Mesodermal cell (in vitro differentiated cells): ENCODE measurements around the gene TRIML1.
"Not testable (repeated sequence)": the region's sequence is repeated elsewhere in the genome, so short reads cannot be mapped to it uniquely, and the experiment has no call there.

Source experiments
- H3K27ac ChIP-seq: 2 replicates; pipeline ENCODE4 v1.7.0; 2013; ENCODE audit warnings: mild to moderate bottlenecking, low read depth, low read length, moderate library complexity; ENCODE audit not compliant: severe bottlenecking
- H3K36me3 ChIP-seq: 2 replicates; pipeline ENCODE4 v1.7.1; 2013; ENCODE audit warnings: mild to moderate bottlenecking, low read length, moderate library complexity; ENCODE audit not compliant: control insufficient read depth, insufficient read depth
- H3K4me1 ChIP-seq: one replicate; pipeline ENCODE4 v1.7.1; 2013; ENCODE audit warnings: mild to moderate bottlenecking, low read length; ENCODE audit not compliant: insufficient read depth, control insufficient read depth, poor library complexity, severe bottlenecking
- H3K4me3 ChIP-seq: 2 replicates; pipeline ENCODE4 v1.7.0; 2013; ENCODE audit warnings: low read length, control low read depth, mild to moderate bottlenecking; ENCODE audit not compliant: insufficient read depth, poor library complexity, severe bottlenecking; ENCODE audit errors: extremely low read depth
- H3K9me3 ChIP-seq: 2 replicates; pipeline ENCODE4 v1.7.1; 2013; ENCODE audit warnings: mild to moderate bottlenecking, low read length, moderate library complexity; ENCODE audit not compliant: control insufficient read depth
- WGBS, 2 experiments: methylation state at CpG; one replicate each; pipeline ENCODE4 v1.1.5; 2013; ENCODE audit warnings: missing lambda C conversion rate in 2 of 2; ENCODE audit not compliant: insufficient coverage in 2 of 2; 5-methylcytosine and 5-hydroxymethylcytosine counted together

TRIML1 gene

DNA sequence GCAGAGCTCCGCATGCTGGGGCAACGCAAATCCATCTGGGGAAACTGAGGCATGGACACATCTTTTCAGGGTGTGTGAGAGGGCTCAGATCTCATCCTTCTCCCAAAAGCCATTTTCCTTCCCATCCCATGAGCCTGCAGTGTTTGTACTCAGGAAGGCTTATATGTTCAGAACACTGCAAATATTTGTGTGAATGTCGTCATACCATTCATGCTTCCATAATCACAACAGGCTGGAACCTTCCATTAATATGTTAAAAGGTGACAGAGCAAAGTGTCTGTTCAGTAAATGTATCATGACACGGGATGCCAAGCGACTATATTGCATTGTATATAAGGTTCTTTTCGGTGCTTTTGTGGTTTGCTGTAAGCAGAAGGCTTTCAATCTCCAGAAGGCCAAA lies 8.5 kb downstream of the TRIML1 start:
- Histone ChIP-seq H3K27ac (no peak overlapping the region), H3K4me1 (no peaks in the 10 kb centered on the region), H3K4me3 (no peak overlapping the region), H3K36me3 (no peaks in the 10 kb centered on the region), H3K9me3 (peaks cover 3% of the 10 kb centered on the region)
- WGBS, 2 experiments, result 94 to 95% methylated on average over 4 of the region's 6 CpGs

DNA sequence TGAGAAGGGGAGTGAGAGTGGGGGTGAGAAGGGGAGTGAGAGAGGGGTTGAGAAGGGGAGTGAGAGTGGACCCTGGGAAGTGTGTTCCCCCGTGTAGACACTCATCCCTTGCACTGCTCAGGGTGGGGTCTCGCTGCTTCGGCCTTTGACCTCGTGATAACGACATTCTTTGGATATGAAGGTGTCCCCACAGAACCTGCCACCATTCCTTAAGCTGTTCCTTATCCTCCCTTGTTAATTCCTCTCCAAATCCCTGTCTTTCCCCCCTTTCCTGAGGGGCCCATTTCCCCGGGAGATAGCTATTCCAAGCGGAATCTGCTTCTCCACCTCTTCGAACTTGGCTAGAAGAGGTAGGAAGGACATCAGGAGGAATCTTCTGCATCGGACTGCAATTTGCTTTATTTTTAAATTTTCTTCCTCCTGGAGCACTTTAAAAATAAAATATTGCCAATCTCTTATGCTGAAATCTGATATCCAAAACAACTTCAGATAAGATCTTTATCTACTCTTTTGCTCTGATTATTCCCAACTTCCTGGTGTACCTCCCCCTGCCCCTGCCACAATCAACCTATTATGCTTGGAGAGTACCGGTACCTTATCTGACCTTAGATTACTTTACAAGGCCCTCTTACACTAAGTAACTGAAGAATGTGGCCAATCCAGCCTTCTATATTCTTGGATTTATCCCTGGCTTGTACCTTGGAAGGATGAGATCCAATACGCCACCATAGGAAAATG lies 15.6 kb downstream of the TRIML1 start:
- Histone ChIP-seq H3K9me3 (peaks cover 3% of the 10 kb centered on the region), H3K27ac (no peak overlapping the region), H3K36me3 (no peaks in the 10 kb centered on the region), H3K4me1 (no peaks in the 10 kb centered on the region), H3K4me3 (no peak overlapping the region)
- WGBS, 2 experiments, result 77 to 83% methylated on average over 7 to 9 of the region's 11 CpGs

DNA sequence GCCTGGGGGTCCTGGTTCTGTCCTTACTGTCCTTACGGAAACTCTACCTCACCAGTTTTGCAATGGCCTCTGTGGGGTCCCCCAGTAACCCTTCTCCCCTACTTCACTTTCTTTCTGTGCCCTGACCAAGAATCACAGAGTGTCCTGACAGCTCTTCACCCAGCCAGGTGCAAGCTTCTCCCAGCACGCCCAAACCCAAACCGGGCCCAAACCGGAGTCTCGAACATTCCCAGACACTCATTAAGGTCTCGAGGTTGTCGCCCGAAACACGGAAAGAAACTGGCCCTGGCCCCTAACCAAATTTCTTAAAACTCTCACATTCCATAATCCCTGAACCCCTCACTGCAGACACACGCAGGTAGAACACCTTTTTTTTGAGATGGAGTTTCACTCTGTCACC lies 19.1 kb downstream of the TRIML1 start:
- no peaks in the 10 kb centered on the region for H3K4me1 ChIP-seq
- H3K4me3 ChIP-seq, result no peak overlapping the region
- H3K9me3 ChIP-seq, result no peaks in the 10 kb centered on the region
- no peaks in the 10 kb centered on the region for H3K36me3 ChIP-seq
- WGBS, 2 experiments, result 93 to 94% methylated on average over 8 to 10 of the region's 10 CpGs
- no peak overlapping the region for H3K27ac ChIP-seq

DNA sequence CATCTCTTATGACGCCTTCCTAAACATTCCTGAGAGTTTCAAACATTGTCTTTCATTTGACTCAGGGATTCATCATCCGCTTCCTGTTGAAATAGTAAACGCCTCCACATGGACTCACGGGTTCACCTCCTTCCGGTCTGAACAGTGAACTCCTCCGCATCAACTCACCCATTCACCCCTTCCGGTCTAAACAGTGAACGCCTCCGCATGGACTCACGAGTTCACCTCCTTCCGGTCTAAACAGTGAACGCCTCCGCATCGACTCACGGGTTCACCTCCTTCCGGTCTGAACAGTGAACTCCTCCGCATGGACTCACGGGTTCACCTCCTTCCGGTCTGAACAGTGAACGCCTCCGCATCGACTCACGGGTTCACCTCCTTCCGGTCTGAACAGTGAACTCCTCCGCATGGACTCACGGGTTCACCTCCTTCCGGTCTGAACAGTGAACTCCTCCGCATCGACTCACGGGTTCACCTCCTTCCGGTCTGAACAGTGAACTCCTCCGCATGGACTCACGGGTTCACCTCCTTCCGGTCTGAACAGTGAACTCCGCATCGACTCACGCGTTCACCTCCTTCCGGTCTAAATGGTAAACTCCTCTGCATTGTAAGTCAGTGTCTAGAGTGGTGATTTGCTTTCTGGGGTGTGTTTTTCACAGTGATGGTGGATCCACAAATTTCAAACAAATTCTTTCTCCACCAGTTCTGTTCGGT lies 20.4 kb downstream of the TRIML1 start:
- H3K4me3 ChIP-seq, H3K27ac ChIP-seq, H3K9me3 ChIP-seq, H3K4me1 ChIP-seq, H3K36me3 ChIP-seq: not testable (repeated sequence)
- WGBS, 2 experiments, result 92 to 94% methylated on average over 10 to 21 of the region's 40 CpGs

DNA sequence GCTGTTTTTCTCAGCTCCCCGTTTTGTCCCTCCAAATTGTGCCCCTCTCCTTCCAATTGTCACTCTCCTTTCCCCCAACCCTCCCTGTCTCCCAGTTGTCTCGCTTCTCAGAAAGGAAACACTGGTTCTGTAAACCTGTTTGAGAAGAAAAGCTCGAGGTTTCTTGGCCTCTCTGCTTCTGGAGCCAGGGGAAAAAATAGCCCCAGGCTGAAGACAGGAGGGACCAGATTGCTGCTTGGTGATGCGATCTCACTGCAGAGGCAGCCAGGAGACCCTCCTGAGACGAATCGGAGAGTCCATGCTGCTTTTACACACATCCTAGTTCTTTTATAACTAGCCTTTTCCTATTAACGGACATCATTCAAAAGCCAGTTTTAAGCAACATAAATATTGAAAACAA lies 21.2 kb downstream of the TRIML1 start:
- Histone ChIP-seq H3K4me1 (no peaks in the 10 kb centered on the region), H3K36me3 (no peaks in the 10 kb centered on the region), H3K9me3 (no peaks in the 10 kb centered on the region), H3K4me3 (no peak overlapping the region), H3K27ac (no peak overlapping the region)
- 82 to 85% methylated on average over 2 to 3 of the region's 7 CpGs for WGBS, 2 experiments

DNA sequence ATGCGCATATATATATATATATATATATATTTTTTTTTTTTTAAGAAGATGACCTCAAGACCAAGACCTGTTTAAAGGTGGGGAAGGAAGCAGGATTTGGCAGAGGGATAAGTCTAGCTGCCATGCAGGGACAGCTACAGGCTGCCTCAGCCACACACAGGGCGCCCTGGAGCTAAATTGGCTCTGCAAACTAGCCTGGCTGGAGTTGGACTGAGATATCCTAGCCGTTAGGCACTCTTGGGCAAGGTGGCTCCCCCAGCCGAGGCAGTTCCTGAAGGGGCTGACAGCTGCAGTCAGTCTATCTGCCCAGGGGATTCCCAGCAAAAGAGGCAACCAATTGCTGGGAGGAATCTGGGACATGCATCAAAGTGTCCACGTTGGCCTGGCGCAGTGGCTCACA lies 21.9 kb downstream of the TRIML1 start:
- no peak overlapping the region for H3K4me3 ChIP-seq
- no peaks in the 10 kb centered on the region for H3K36me3 ChIP-seq
- no peak overlapping the region for H3K27ac ChIP-seq
- 83 to 91% methylated on average over 4 to 5 of the region's 6 CpGs for WGBS, 2 experiments
- no peaks in the 10 kb centered on the region for H3K9me3 ChIP-seq
- H3K4me1 ChIP-seq, result no peaks in the 10 kb centered on the region

GRCh38 chr4:188162698-188163097 lies 23.5 kb downstream of the TRIML1 start:
- no peaks in the 10 kb centered on the region for H3K9me3 ChIP-seq
- no peaks in the 10 kb centered on the region for H3K4me1 ChIP-seq
- H3K36me3 ChIP-seq, result no peaks in the 10 kb centered on the region
- H3K4me3 ChIP-seq, result no peak overlapping the region
- WGBS, 2 experiments, result 29 to 50% methylated on average over 1 of the region's 6 CpGs
- H3K27ac ChIP-seq, result no peak overlapping the region

DNA sequence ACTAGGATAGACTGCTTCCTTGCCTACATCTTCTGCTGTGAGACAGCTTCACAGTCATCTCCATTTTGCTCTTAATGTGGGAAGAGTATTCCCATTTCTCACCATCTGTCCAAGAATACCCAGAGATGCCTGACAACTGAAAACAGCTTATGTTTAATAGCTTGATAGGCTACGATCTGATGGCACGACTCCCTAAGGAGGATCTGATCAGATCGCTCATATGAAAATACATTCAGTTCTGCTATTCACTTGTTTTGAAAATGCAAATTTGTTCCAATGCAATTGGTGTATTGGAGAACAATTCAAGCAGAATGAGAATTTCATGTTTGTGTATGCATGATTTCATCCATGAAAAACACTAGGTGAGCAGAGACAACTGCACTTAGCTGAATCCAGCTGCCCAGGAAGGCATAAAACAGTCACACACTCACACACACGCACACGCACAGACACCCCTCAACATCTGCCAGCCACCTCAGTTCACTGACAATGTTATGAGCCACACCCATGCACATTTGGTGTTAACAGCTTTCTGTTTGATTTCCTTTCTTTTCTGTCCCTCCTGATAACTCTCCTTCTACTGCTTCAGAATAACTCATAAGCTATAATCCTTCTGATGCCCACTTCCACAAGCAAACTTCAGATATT lies 29.6 kb downstream of the TRIML1 start:
- H3K9me3 ChIP-seq, result peaks cover 6% of the 10 kb centered on the region
- no peaks in the 10 kb centered on the region for H3K4me1 ChIP-seq
- H3K36me3 ChIP-seq, result no peaks in the 10 kb centered on the region
- H3K27ac ChIP-seq, result no peak overlapping the region
- 100% methylated on average over 4 to 5 of the region's 5 CpGs for whole genome bisulfite sequencing, 2 experiments
- no peak overlapping the region for H3K4me3 ChIP-seq

DNA sequence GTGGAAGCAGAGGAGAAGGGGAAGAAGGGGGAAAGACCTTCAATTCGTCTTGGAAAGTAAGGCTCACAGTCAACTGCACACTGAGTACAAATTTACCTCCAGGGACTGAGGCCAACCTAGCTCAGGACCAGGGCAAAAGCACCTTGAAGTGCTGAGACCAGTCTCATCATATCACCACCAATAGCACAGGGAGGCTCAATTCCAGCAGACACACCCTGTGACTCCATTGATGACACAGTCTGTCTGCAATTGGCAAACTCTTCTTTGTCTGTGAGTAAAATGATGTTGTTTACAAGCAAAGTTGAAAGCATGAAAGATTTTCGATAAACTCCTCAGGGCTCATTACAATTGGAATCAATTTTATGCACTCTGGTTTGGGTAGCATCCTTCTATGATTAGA lies 32.3 kb downstream of the TRIML1 start:
- Histone ChIP-seq H3K27ac (no peak overlapping the region), H3K36me3 (no peaks in the 10 kb centered on the region), H3K4me1 (no peaks in the 10 kb centered on the region), H3K4me3 (no peak overlapping the region), H3K9me3 (peaks cover 6% of the 10 kb centered on the region)
- 100% methylated on average over 1 of the region's 2 CpGs; no CpG with 5 or more reads in 1 of the 2 experiments for WGBS, 2 experiments

- 88 to 96% methylated on average over 3 of the region's 6 CpGs for WGBS, 2 experiments
- Histone ChIP-seq H3K9me3 (peaks cover 3% of the 10 kb centered on the region), H3K4me3 (no peak overlapping the region), H3K27ac (no peak overlapping the region), H3K36me3 (no peaks in the 10 kb centered on the region), H3K4me1 (no peaks in the 10 kb centered on the region)
These were observed 36.0 kb downstream of the TRIML1 start for GRCh38 chr4:188175288-188175687.
